ACHN (cell line): ENCODE results near the gene EMC9.

Source experiments
- DNase-seq: peaks from one replicate; pipeline ENCODE4 v3.0.0-alpha.2; 2015
- in situ Hi-C: cut with HindIII; loops from 2 replicates; pipeline ENCODE4 v1.10.0; 2017; ENCODE audit warnings: low sequenced_read_pairs, low pct_ligation_motif_present, low pct_unique_long_range_greater_than_20kb

EMC9 gene

GRCh38 chr14:24141097-24141880 lies at the start of gene EMC9:
TSS of gene EMC9 (minus strand) at chr14:24141591. CDS start at chr14:24141304, 287 bp downstream.
- peak; percentile 98 for DNase-seq
- in situ Hi-C loops, result no loop called here

- in situ Hi-C loops, result no loop called here
- no peak for DNase-seq
These were observed 49.0 kb upstream of the EMC9 start for GRCh38 chr14:24190416-24190815.

GRCh38 chr14:24189460-24189859 lies 48.1 kb upstream of the EMC9 start:
- in situ Hi-C loops, result no loop called here
- DNase-seq, result no peak

GRCh38 chr14:24189059-24189375 lies 47.6 kb upstream of the EMC9 start:
- in situ Hi-C loops, result no loop called here
- DNase-seq, result no peak

- peak; percentile 97 for DNase-seq
- in situ Hi-C loops, result no loop called here
These were observed 47.1 kb upstream of the EMC9 start, which contains the start of gene IPO4 for GRCh38 chr14:24188251-24189058. TSS of gene IPO4 (minus strand) at chr14:24188816. CDS start at chr14:24188787, 29 bp downstream.

GRCh38 chr14:24187539-24187915 lies 46.1 kb upstream of the EMC9 start:
- in situ Hi-C loops, result no loop called here
- no peak for DNase-seq

GRCh38 chr14:24186831-24187538 lies 45.6 kb upstream of the EMC9 start:
- in situ Hi-C loops, result no loop called here
- DNase-seq, result no peak

GRCh38 chr14:24185741-24186140 lies 44.4 kb upstream of the EMC9 start:
- in situ Hi-C loops, result no loop called here
- DNase-seq, result no peak

- no peak for DNase-seq
- in situ Hi-C loops, result no loop called here
These were observed 43.6 kb upstream of the EMC9 start for GRCh38 chr14:24185026-24185425.

GRCh38 chr14:24184104-24184970 lies 42.9 kb upstream of the EMC9 start:
- in situ Hi-C loops, result no loop called here
- no peak for DNase-seq

- DNase-seq, result no peak
- in situ Hi-C loops, result no loop called here
These were observed 41.7 kb upstream of the EMC9 start for GRCh38 chr14:24183014-24183481.

GRCh38 chr14:24182110-24182882 lies 40.9 kb upstream of the EMC9 start:
- in situ Hi-C loops, result no loop called here
- no peak for DNase-seq

- in situ Hi-C loops, result no loop called here
- no peak for DNase-seq
These were observed 40.1 kb upstream of the EMC9 start for GRCh38 chr14:24181371-24182077.

- peak; percentile 85 for DNase-seq
- in situ Hi-C loops, result no loop called here
These were observed 38.8 kb upstream of the EMC9 start for GRCh38 chr14:24179961-24180796.

GRCh38 chr14:24179294-24179960 lies 38.0 kb upstream of the EMC9 start:
- DNase-seq, result no peak
- in situ Hi-C loops, result no loop called here
